Peyer's patch (tissue), 4 donors: Measurements from ENCODE around the gene JUP. TPM values are rescaled to one million over a fixed set of nuclear protein-coding genes. Genes with fewer than 3 reads are reported as not detected.
A peak's percentile ranks its signal among the peaks of the same experiment; 100 is the strongest.

Source experiments
- DNase-seq, 3 donors: peaks; one replicate each; pipeline ENCODE4 v3.0.0-alpha.2; 2017 to 2019
- H3K27ac ChIP-seq, 4 donors: fragments of 200-600 bp; sonication (generic); one replicate each; pipeline ENCODE4 v1.5.1; 2016 to 2019
- H3K27me3 ChIP-seq, 2 donors: fragments of 200-600 bp; sonication (generic); one replicate each; pipeline ENCODE4 v1.5.1; 2019
- H3K36me3 ChIP-seq, 3 donors: fragments of 200-600 bp; sonication (generic); one replicate each; pipeline ENCODE4 v1.5.1; 2016 to 2019
- H3K4me1 ChIP-seq, 4 donors: fragments of 200-600 bp; sonication (generic); one replicate each; pipeline ENCODE4 v1.5.1; 2016 to 2019
- H3K4me3 ChIP-seq, 4 donors: fragments of 200-600 bp; sonication (generic); 1 replicate in 3 of 4; 2 replicates in 1 of 4; pipeline ENCODE4 v1.5.1; 2016 to 2019; ENCODE audit warnings: mild to moderate bottlenecking in 1 of 4
- H3K9me3 ChIP-seq, 4 donors: fragments of 200-600 bp; sonication (generic); one replicate each; pipeline ENCODE4 v1.5.1; 2016 to 2019; ENCODE audit warnings: mild to moderate bottlenecking in 1 of 4
- POLR2A ChIP-seq, 2 donors: fragments of 450-650 bp; IDR thresholded peaks; one replicate each; pipeline ENCODE4 v1.5.1; 2017; ENCODE audit warnings: antibody characterized with exemption in 2 of 2, mild to moderate bottlenecking in 2 of 2, moderate library complexity in 2 of 2
- total RNA-seq, 4 donors: library from RNA; depleted of rRNA; stranded (reverse); fragments of >200 nt; gene quantifications; one replicate each; pipeline ENCODE4 v1.1.0, GENCODE V29; 2016
- TF ChIP-seq, protein P1 (sequence below), 6 experiments: fragments of 450-650 bp in 4 of 6; fragments of 200-600 bp in 2 of 6; sonication (generic) in 1 of 6; IDR thresholded peaks; one replicate each; pipeline ENCODE4 v1.5.1; 2017 to 2019; ENCODE audit warnings: antibody characterized with exemption in 6 of 6, mild to moderate bottlenecking in 3 of 6, moderate library complexity in 1 of 6

JUP gene
- total RNA-seq, 4 donors from 2014 or later, result 229 to 585 (median 505) TPM

DNA sequence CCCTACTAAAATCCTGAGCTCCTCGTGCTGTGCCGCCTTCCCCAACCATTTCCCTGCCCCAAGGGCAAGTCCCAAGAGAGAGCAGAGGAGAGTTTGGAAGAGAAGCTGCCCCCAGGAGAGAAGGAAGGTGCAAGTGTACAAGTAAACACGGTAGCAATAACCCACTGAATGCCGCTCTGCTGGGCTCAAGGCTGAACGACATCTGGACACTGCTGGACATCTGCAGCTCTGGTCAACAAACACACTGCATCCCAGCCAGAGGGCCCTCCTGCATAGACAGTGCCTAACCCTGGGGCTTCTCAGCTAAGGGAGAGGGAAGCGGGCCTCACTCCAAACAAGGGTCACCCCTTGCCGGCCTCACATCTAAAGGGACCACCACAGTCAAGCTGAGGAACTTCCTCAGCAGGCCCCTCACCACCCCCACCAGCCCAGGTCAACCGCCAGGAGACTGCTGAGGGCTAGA is 12.7 kb downstream of the JUP start:
- Histone ChIP-seq H3K4me1 (peaks cover 0 to 72% (median 30%) of the 10 kb centered on the region in 4 donors), H3K27ac (peak overlapping the region; percentile 42 to 100 (median 90)), H3K9me3 (no peaks in the 10 kb centered on the region), H3K27me3 (no peaks in the 10 kb centered on the region), H3K4me3 (peak overlapping the region in 2 of 4 donors; percentile 23 to 36), H3K36me3 (peaks cover 0 to 41% (median 3%) of the 10 kb centered on the region in 3 donors)
- TF ChIP-seq POLR2A (IDR thresholded peaks at IDR 0.05), result no peak
- TF ChIP-seq, protein P1, sequence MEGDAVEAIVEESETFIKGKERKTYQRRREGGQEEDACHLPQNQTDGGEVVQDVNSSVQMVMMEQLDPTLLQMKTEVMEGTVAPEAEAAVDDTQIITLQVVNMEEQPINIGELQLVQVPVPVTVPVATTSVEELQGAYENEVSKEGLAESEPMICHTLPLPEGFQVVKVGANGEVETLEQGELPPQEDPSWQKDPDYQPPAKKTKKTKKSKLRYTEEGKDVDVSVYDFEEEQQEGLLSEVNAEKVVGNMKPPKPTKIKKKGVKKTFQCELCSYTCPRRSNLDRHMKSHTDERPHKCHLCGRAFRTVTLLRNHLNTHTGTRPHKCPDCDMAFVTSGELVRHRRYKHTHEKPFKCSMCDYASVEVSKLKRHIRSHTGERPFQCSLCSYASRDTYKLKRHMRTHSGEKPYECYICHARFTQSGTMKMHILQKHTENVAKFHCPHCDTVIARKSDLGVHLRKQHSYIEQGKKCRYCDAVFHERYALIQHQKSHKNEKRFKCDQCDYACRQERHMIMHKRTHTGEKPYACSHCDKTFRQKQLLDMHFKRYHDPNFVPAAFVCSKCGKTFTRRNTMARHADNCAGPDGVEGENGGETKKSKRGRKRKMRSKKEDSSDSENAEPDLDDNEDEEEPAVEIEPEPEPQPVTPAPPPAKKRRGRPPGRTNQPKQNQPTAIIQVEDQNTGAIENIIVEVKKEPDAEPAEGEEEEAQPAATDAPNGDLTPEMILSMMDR (IDR thresholded peaks at IDR 0.05), result no peak
- no peak for DNase-seq

DNA sequence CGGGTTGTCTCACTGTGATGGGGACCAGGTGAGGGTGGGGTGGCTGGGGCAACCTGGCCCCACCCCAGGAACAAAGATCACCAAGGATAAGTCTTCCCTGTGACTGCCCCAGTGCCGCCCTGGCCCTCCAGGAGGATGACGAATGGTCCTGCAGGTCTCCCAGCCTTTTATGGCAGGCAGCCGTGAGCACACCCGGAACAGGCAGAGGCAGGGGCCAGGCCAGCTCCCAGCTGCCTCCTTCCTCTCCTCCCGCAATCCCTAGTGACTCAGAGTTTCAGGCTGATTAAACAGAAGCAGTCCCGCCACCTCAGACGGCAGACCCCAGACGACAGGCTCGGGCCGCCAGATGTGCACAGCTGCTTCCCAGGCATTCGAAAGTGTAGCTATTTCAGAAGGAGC is 13.3 kb downstream of the JUP start:
- H3K27me3 ChIP-seq, result no peaks in the 10 kb centered on the region
- H3K4me1 ChIP-seq, result peaks cover 0 to 69% (median 30%) of the 10 kb centered on the region in 4 donors
- H3K36me3 ChIP-seq, result peaks cover 0 to 47% (median 3%) of the 10 kb centered on the region in 3 donors
- TF ChIP-seq, protein P1 (IDR thresholded peaks at IDR 0.05), result peak in 2 of 6 experiments; percentile 9 to 31
- TF ChIP-seq POLR2A (IDR thresholded peaks at IDR 0.05), result peak; percentile 46 to 90
- DNase-seq, result peak in 2 of 3 donors; percentile 94
- peak overlapping the region in 2 of 4 donors; percentile 23 to 38 for H3K4me3 ChIP-seq
- H3K27ac ChIP-seq, result peak overlapping the region; percentile 42 to 100 (median 90)
- no peaks in the 10 kb centered on the region for H3K9me3 ChIP-seq

DNA sequence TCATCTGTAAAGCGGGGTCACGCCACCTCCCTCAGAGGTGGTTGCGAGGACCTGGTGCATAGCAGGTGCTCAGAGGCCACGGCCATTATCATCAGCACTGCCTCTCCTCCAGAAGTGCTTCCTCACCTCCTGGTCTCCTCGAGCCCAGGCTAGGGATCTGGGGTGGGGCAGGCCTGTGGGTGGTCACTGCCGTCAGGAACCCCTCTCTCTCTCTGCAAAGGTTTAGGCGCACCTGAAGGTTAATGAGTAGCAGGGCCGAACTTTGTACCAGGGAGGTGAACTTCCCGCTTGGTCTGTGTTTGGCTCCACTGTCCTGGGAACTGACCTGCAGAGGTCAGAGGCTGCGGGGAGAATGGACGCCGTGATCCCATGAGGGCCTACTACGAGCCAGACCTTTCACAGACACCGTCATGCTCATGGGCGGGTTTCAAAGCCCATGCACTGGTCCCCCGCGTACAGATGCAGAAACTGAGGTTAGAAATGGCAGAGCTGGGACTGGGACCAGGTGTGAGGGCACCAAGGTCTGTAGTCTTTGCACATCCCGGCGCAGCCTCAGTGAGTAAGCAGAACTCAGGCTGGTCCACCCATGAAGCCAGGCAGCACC is 13.8 kb downstream of the JUP start:
- H3K4me1 ChIP-seq, result peaks cover 0 to 64% (median 29%) of the 10 kb centered on the region in 4 donors
- H3K9me3 ChIP-seq, result no peaks in the 10 kb centered on the region
- peaks cover 0 to 52% (median 3%) of the 10 kb centered on the region in 3 donors for H3K36me3 ChIP-seq
- peak overlapping the region; percentile 42 to 100 (median 89) for H3K27ac ChIP-seq
- peak overlapping the region in 2 of 4 donors; percentile 38 for H3K4me3 ChIP-seq
- no peaks in the 10 kb centered on the region for H3K27me3 ChIP-seq
- peak in 2 of 3 donors; percentile 76 for DNase-seq
- TF ChIP-seq POLR2A (IDR thresholded peaks at IDR 0.05), result no peak
- TF ChIP-seq, protein P1 (IDR thresholded peaks at IDR 0.05), result no peak

DNA sequence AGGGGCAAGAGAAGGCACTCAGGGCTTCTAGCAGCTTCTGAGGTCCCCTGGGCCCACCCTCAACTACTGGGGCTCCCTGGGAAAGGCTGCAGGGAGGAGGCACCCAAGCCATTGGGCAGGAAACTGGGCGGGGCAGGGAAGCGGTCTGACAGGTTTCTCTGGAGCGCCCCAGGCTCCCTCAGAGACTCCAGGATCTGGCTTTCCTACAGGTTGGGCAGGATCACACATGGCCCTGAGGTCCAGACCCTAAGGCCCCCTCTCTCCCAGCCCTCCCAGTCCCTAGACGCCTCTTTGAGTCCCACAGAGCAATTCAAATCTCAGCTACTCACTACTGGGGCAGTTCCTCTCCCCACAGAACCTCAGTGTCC is 14.3 kb downstream of the JUP start:
- no peaks in the 10 kb centered on the region for H3K9me3 ChIP-seq
- H3K27ac ChIP-seq, result peak overlapping the region in 3 of 4 donors; percentile 81 to 100 (median 97)
- TF ChIP-seq, protein P1 (IDR thresholded peaks at IDR 0.05), result no peak
- peak in 1 of 2 donors; percentile 68 for TF ChIP-seq POLR2A (IDR thresholded peaks at IDR 0.05)
- peaks cover 0 to 57% (median 3%) of the 10 kb centered on the region in 3 donors for H3K36me3 ChIP-seq
- peaks cover 0 to 59% (median 27%) of the 10 kb centered on the region in 4 donors for H3K4me1 ChIP-seq
- peak overlapping the region in 2 of 4 donors; percentile 38 for H3K4me3 ChIP-seq
- no peaks in the 10 kb centered on the region for H3K27me3 ChIP-seq
- peak in 2 of 3 donors; percentile 84 to 85 for DNase-seq

DNA sequence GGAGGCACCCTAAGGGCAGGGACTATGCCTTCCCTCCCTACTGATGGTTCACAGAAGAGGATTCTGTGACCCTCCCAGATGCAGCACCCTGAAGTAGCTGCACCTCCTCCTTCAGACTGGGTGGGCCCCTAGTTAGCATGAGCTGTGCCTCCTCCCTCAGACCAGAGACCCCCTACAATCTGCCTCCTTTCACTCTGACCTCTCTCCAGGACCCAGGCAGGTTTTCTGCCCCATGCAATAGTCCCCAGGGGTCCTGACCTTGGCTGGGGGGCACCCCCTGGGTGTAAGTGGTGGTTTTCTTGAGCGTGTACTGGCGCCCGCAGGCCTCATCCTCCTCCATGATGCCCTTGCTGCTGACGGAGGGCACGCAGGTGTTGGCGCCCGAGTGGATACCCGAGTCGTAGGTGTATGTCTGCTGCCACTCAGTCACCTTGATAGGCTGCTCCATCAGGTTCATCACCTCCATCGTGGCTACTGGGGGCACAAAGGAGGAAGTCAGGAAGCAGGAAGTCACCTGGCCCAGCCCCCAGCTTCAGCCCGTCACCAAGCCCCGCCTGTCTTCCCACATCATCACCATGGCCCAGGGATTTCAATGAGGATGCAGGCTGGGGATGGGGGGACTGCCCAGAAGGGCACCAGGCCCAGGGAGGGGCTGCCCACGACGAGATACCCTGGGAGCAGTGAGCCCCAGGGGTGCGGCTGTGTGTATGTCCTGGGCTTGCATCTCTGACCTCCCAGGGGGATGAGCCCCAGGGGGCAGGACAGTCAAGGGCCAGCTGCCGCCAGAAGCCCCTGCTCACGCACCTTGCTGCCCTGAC is 14.9 kb downstream of the JUP start:
- Histone ChIP-seq H3K9me3 (no peaks in the 10 kb centered on the region), H3K4me3 (peak overlapping the region in 1 of 4 donors; percentile 38), H3K4me1 (peaks cover 0 to 53% (median 24%) of the 10 kb centered on the region in 4 donors), H3K27ac (peak overlapping the region in 3 of 4 donors; percentile 81 to 100 (median 97)), H3K27me3 (no peaks in the 10 kb centered on the region), H3K36me3 (peaks cover 0 to 63% (median 3%) of the 10 kb centered on the region in 3 donors)
- no peak for DNase-seq
- TF ChIP-seq, protein P1 (IDR thresholded peaks at IDR 0.05), result no peak
- TF ChIP-seq POLR2A (IDR thresholded peaks at IDR 0.05), result no peak
